Measurements from ENCODE around the gene CATSPER1. TPM values are rescaled to one million over a fixed set of nuclear protein-coding genes. Genes with fewer than 3 reads are reported as not detected.

Gene CATSPER1
- total RNA-seq, 1 experiment from 2014 or later, result 1.1 TPM

DNA sequence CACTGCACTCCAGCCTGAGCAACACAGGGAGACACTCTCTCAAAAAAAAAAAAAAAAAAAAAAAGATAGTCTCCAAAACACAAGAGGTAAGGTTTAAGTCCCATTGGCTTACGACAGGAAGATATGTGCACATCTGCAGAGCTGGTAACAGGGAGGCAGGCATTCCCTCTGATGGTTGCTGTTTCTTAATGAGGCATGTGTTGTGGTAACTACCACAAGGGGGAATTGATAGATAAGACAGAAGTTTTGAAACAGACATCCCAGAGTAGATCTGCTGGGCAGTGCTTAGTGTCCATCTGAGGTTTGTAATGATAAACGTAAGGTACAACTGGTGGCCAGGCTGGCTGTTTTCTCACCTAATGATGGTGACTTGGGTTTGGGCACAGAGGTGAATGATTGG, 29.0 kb downstream of the CATSPER1 start:
- Histone ChIP-seq H3K79me2 (ENCODE audit: low read length) (peaks cover 35% of the 10 kb centered on the region), H3K9ac (ENCODE audit: low read length) (no peak overlapping the region), H3K27me3 (ENCODE audit: low read length) (no peaks in the 10 kb centered on the region), H3K9me3 (ENCODE audit: low read length) (no peaks in the 10 kb centered on the region), H3K27ac (ENCODE audit: low read length) (no peak overlapping the region), H2AFZ (ENCODE audit: low read length) (no peak overlapping the region), H3K4me1 (ENCODE audit: insufficient read depth, low read length) (peaks cover 8% of the 10 kb centered on the region), H3K36me3 (ENCODE audit: low read depth, low read length) (peaks cover 38% of the 10 kb centered on the region), H3K4me3 (ENCODE audit: low read length) (no peak overlapping the region), H3F3A (ENCODE audit: low read length, unreplicated experiment) (no peaks in the 10 kb centered on the region), H4K20me1 (ENCODE audit: low read length) (no peaks in the 10 kb centered on the region), H3K4me2 (ENCODE audit: low read length) (no peak overlapping the region), H3K9me2 (replicated peaks; ENCODE audit: low read length) (no peaks in the 10 kb centered on the region)
- no TSS peak for BruUV-seq (replicated peaks)
- TF ChIP-seq, protein P1, sequence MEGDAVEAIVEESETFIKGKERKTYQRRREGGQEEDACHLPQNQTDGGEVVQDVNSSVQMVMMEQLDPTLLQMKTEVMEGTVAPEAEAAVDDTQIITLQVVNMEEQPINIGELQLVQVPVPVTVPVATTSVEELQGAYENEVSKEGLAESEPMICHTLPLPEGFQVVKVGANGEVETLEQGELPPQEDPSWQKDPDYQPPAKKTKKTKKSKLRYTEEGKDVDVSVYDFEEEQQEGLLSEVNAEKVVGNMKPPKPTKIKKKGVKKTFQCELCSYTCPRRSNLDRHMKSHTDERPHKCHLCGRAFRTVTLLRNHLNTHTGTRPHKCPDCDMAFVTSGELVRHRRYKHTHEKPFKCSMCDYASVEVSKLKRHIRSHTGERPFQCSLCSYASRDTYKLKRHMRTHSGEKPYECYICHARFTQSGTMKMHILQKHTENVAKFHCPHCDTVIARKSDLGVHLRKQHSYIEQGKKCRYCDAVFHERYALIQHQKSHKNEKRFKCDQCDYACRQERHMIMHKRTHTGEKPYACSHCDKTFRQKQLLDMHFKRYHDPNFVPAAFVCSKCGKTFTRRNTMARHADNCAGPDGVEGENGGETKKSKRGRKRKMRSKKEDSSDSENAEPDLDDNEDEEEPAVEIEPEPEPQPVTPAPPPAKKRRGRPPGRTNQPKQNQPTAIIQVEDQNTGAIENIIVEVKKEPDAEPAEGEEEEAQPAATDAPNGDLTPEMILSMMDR (conservative IDR thresholded peaks at IDR 0.05; ENCODE audit: low read depth, low read length), result no peak
- no peak for TF ChIP-seq EZH2phosphoT487 (IDR thresholded peaks at IDR 0.05; ENCODE audit: borderline replicate concordance, low read length)
- TF ChIP-seq EZH2 (IDR thresholded peaks at IDR 0.05; ENCODE audit: low read length, unreplicated experiment), result no peak
- ATAC-seq (no peak), DNase-seq (no peak)
- ChIA-PET POLR2A (ENCODE audit: unreplicated experiment) (no interaction called here), CTCF (no interaction called here)
- intact Hi-C loops (cut with micrococcal nuclease), result no loop called here

DNA sequence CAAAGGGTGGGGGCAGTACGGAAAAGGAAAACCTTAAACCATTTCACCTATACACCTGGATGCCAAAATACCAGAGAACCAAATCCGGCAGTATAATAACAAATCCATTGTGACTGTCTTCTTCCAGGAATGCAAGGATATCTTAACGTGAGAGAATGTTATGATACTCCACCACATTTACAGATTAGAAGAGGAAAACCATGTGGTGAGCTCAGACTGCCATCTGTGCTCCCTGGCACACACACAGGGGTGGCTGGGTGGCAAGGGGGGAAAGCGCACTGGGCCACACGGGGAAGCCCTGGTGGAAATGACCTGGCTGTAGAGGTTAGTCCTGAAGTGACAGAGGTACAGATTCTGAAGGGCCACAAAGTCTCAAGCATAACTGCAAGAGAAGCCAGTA, 34.2 kb downstream of the CATSPER1 start:
- ATAC-seq, result no peak
- Histone ChIP-seq H3K9me3 (ENCODE audit: low read length) (no peaks in the 10 kb centered on the region), H3K79me2 (ENCODE audit: low read length) (no peaks in the 10 kb centered on the region), H3K36me3 (ENCODE audit: low read depth, low read length) (peaks cover 7% of the 10 kb centered on the region), H3K9ac (ENCODE audit: low read length) (no peak overlapping the region), H3K27ac (ENCODE audit: low read length) (no peak overlapping the region), H3K9me2 (replicated peaks; ENCODE audit: low read length) (no peaks in the 10 kb centered on the region), H3K4me2 (ENCODE audit: low read length) (no peak overlapping the region), H2AFZ (ENCODE audit: low read length) (no peak overlapping the region), H3K27me3 (ENCODE audit: low read length) (no peaks in the 10 kb centered on the region), H3F3A (ENCODE audit: low read length, unreplicated experiment) (peaks cover 4% of the 10 kb centered on the region), H3K4me3 (ENCODE audit: low read length) (no peak overlapping the region), H4K20me1 (ENCODE audit: low read length) (no peaks in the 10 kb centered on the region), H3K4me1 (ENCODE audit: insufficient read depth, low read length) (no peaks in the 10 kb centered on the region)
- CTCF ChIA-PET, result no interaction called here
- TF ChIP-seq EZH2phosphoT487 (IDR thresholded peaks at IDR 0.05; ENCODE audit: borderline replicate concordance, low read length) (no peak), EZH2 (IDR thresholded peaks at IDR 0.05; ENCODE audit: low read length, unreplicated experiment) (no peak)
- TF ChIP-seq, protein P1 (conservative IDR thresholded peaks at IDR 0.05; ENCODE audit: low read depth, low read length), result no peak
- DNase-seq, result no peak
- intact Hi-C loops (cut with micrococcal nuclease), result no loop called here
- no TSS peak for BruUV-seq (replicated peaks)
- POLR2A ChIA-PET (ENCODE audit: unreplicated experiment), result interaction anchor here (0.6 kb wide), 1 partner anchor 1092 kb away, joined by 17 read pairs; no protein-coding TSS in a partner anchor

DNA sequence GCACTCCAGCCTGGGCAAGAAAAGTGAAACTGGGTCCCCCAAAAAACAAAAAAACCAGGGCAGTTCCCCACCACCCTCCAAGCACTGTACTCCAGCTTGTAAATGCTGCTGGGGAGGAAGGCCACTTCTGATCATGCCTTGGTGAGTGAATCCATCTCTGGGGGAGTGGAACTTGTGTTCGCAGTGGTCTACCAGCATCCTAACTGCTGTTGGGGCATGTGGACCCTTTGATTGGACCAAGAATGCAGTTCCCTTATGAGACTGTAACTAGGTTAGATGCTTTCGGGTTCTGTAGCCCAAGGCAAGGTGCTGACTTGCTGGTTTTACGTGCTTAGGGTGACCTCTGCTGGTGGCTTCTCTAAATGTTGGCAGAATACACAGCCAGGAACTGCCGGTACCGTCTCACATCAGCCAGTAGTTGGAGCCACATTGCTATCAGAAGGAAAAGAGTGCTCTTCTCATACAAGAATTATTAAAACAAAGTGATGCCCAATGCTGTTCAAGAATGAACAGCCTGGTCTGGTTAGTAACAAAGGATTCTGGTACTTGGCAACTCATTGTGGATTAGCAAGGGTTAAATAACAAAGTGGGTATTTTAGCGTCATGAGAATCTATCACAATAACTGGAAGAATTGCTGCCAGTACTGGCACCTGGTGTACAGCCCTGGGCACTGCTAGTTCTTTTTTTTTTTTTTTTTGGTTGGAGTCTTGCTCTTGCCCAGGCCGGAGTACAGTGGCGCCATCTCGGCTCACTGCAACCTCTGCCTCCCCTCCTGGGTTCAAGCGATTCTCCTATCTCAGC, 37.3 kb downstream of the CATSPER1 start:
- Histone ChIP-seq H3K4me3 (ENCODE audit: low read length) (no peak overlapping the region), H3K4me1 (ENCODE audit: insufficient read depth, low read length) (no peaks in the 10 kb centered on the region), H2AFZ (ENCODE audit: low read length) (no peak overlapping the region), H3K27me3 (ENCODE audit: low read length) (no peaks in the 10 kb centered on the region), H4K20me1 (ENCODE audit: low read length) (no peaks in the 10 kb centered on the region), H3K4me2 (ENCODE audit: low read length) (no peak overlapping the region), H3K79me2 (ENCODE audit: low read length) (no peaks in the 10 kb centered on the region), H3K9me3 (ENCODE audit: low read length) (no peaks in the 10 kb centered on the region), H3K9ac (ENCODE audit: low read length) (no peak overlapping the region), H3K9me2 (replicated peaks; ENCODE audit: low read length) (no peaks in the 10 kb centered on the region), H3F3A (ENCODE audit: low read length, unreplicated experiment) (peaks cover 9% of the 10 kb centered on the region), H3K27ac (ENCODE audit: low read length) (no peak overlapping the region), H3K36me3 (ENCODE audit: low read depth, low read length) (peaks cover 6% of the 10 kb centered on the region)
- no TSS peak for BruUV-seq (replicated peaks)
- ATAC-seq (peak; percentile 97), DNase-seq (peak; percentile 98)
- ChIA-PET POLR2A (ENCODE audit: unreplicated experiment) (no interaction called here), CTCF (interaction anchor here (0.7 kb wide), 1 partner anchor 104 kb away, joined by 9 read pairs; no protein-coding TSS in a partner anchor)
- no peak for TF ChIP-seq EZH2 (IDR thresholded peaks at IDR 0.05; ENCODE audit: low read length, unreplicated experiment)
- TF ChIP-seq, protein P1 (conservative IDR thresholded peaks at IDR 0.05; ENCODE audit: low read depth, low read length), result peak; percentile 99
- no peak for TF ChIP-seq EZH2phosphoT487 (IDR thresholded peaks at IDR 0.05; ENCODE audit: borderline replicate concordance, low read length)
- intact Hi-C loops (cut with micrococcal nuclease), result loop anchor here (1.0 to 10.0 kb wide), 4 partner anchors 56 to 274 kb away; partner anchors contain the start of genes FIBP and KAT5
